ENCODE measurements around the gene NFIC. TPM values are rescaled to one million over a fixed set of nuclear protein-coding genes. Genes with fewer than 3 reads are reported as not detected.

The NFIC gene
- total RNA-seq, 1 experiment from 2014 or later, result 8.0 TPM

- Histone ChIP-seq H2BK15ac (ENCODE audit: low read depth, low read length) (no peak overlapping the region), H3K56ac (ENCODE audit: insufficient read length, low read depth, low read length) (no peak overlapping the region), H3K14ac (ENCODE audit: insufficient read depth, low read length) (no peak overlapping the region), H3K4me1 (ENCODE audit: insufficient read depth, low read length) (no peaks in the 10 kb centered on the region), H2BK120ac (ENCODE audit: low read depth, low read length, poor library complexity, severe bottlenecking) (no peak overlapping the region), H4K20me1 (ENCODE audit: control insufficient read depth, insufficient read depth, insufficient read length) (no peaks in the 10 kb centered on the region), H3K4ac (ENCODE audit: low read depth, low read length) (no peak overlapping the region), H3K9me3 (ENCODE audit: control insufficient read depth, low read depth, low read length) (no peaks in the 10 kb centered on the region), H2BK5ac (ENCODE audit: insufficient read length, low read length) (no peak overlapping the region), H3K79me2 (ENCODE audit: insufficient read depth, low read length) (no peaks in the 10 kb centered on the region), H2AFZ (ENCODE audit: low read length) (no peak overlapping the region), H3K23ac (ENCODE audit: insufficient read length, low read depth, low read length) (no peak overlapping the region), H3T11ph (ENCODE audit: low read length) (no peak overlapping the region), H4K8ac (replicated peaks; ENCODE audit: insufficient read length, low read depth, low read length) (no peak overlapping the region), H3K27me3 (ENCODE audit: insufficient read depth, low read length) (no peaks in the 10 kb centered on the region), H4K5ac (ENCODE audit: insufficient read length, low read depth, low read length) (no peak overlapping the region), H3K23me2 (ENCODE audit: insufficient read length, low read depth, low read length, poor library complexity, severe bottlenecking) (peaks cover 4% of the 10 kb centered on the region), H3K9ac (ENCODE audit: extremely low read depth, insufficient read length, low read length) (no peak overlapping the region), H4K91ac (ENCODE audit: insufficient read length, low read depth, low read length) (no peak overlapping the region), H2AK5ac (ENCODE audit: insufficient read length, low read length) (no peak overlapping the region), H3K18ac (ENCODE audit: insufficient read length, low read depth, low read length) (peak overlapping the region; percentile 20), H2BK20ac (ENCODE audit: low read depth, low read length, poor library complexity, severe bottlenecking) (no peak overlapping the region), H3K4me2 (ENCODE audit: insufficient read depth, insufficient read length, low read length) (peak overlapping the region; percentile 58), H2BK12ac (ENCODE audit: insufficient read length, low read depth, low read length) (no peak overlapping the region), H3K27ac (ENCODE audit: insufficient read length, low read depth, low read length) (no peak overlapping the region), H3K79me1 (ENCODE audit: insufficient read depth, low read depth, low read length, poor library complexity, severe bottlenecking) (no peaks in the 10 kb centered on the region)
- Mint-ChIP-seq H3K9me3 (0 out of 5 replicates have a peak, but pooled peaks cover 0 to 8% of the 10 kb centered on the region in 2 experiments), H3K27ac (no peak overlapping the region), H3K4me1 (peaks cover 8 to 23% of the 10 kb centered on the region in 2 experiments), H3K4me3 (peak overlapping the region in 1 of 2 experiments; percentile 72; a peak in 3 of 5 replicates), H3K36me3 (ENCODE audit: insufficient read depth in 1 of 3, low read depth in 3 of 3) (no peaks in the 10 kb centered on the region; a peak in 1 of 7 replicates), H3K27me3 (ENCODE audit: low read depth) (peaks cover 7% of the 10 kb centered on the region)
- no peak for TF ChIP-seq CTCF (conservative IDR thresholded peaks at IDR 0.05)
- no CpG with 5 or more reads among the region's 27 CpGs for WGBS (ENCODE audit: extremely low coverage, insufficient read length, low lambda C conversion rate)
- peak; percentile 51 for DNase-seq
These were observed 112.2 kb downstream of the NFIC start for GRCh38 chr19:3478409-3479176.
